Measurements from ENCODE around the gene PGAP2.
"Not testable (repeated sequence)": the region's sequence is repeated elsewhere in the genome, so short reads cannot be mapped to it uniquely, and the experiment has no call there.

The PGAP2 gene

GRCh38 chr11:3859373-3859881, 51.1 kb downstream of the PGAP2 start:
- no peak for DNase-seq

GRCh38 chr11:3860375-3860774, 52.0 kb downstream of the PGAP2 start:
- DNase-seq = no peak

GRCh38 chr11:3860898-3861393, 52.6 kb downstream of the PGAP2 start:
- DNase-seq = not testable (repeated sequence)

- no peak for DNase-seq
Measured at GRCh38 chr11:3861683-3862082, 53.3 kb downstream of the PGAP2 start.

- no peak for DNase-seq
Measured at GRCh38 chr11:3865388-3866193, 57.2 kb downstream of the PGAP2 start.

- no peak for DNase-seq
Measured at GRCh38 chr11:3866206-3866605, 57.8 kb downstream of the PGAP2 start.

GRCh38 chr11:3866836-3867208, 58.5 kb downstream of the PGAP2 start:
- no peak for DNase-seq

GRCh38 chr11:3867209-3868091, 59.1 kb downstream of the PGAP2 start:
- DNase-seq = no peak

GRCh38 chr11:3873712-3874349, 65.5 kb downstream of the PGAP2 start:
- DNase-seq = no peak

Measured in NCI-H2081 (cell line).